Activated CD4-positive, alpha-beta memory T cell treated with anti-CD3 and anti-CD28 coated beads for 36 hours (primary cell): ENCODE measurements around the gene IL10RA. TPM values are rescaled to one million over a fixed set of nuclear protein-coding genes. Genes with fewer than 3 reads are reported as not detected.

Experiments
- CTCF ChIA-PET: fragments of 350-600 bp; sonication (Branson Sonifier 250); formaldehyde crosslinking; loops from one replicate; lab custom pipeline; 2021; ENCODE audit warnings: antibody characterized with exemption, inconsistent platforms; lab: Charles Lee
- POLR2A ChIA-PET: fragments of 350-600 bp; sonication (Branson Sonifier 250); formaldehyde crosslinking; loops from one replicate; lab custom pipeline; 2021; ENCODE audit warnings: antibody characterized with exemption; lab: Charles Lee
- DNase-seq: peaks from one replicate; pipeline ENCODE4 v3.0.0-alpha.2; 2020
- H3K27ac Mint-ChIP-seq: one replicate; pipeline ENCODE4 v1.8.0; 2021; ENCODE audit warnings: mixed read lengths
- H3K27me3 Mint-ChIP-seq: one replicate; pipeline ENCODE4 v1.8.0; 2021; ENCODE audit warnings: mixed read lengths
- H3K36me3 Mint-ChIP-seq: one replicate; pipeline ENCODE4 v1.8.0; 2021; ENCODE audit warnings: mixed read lengths
- H3K4me1 Mint-ChIP-seq: one replicate; pipeline ENCODE4 v1.8.0; 2021; ENCODE audit warnings: low read depth, mixed read lengths
- H3K4me3 Mint-ChIP-seq: one replicate; pipeline ENCODE4 v1.8.0; 2021; ENCODE audit warnings: mild to moderate bottlenecking, mixed read lengths
- H3K9me3 Mint-ChIP-seq: one replicate; pipeline ENCODE4 v1.8.0; 2021; ENCODE audit warnings: mixed read lengths
- intact Hi-C: fragments of 100-400 bp; cut with micrococcal nuclease; formaldehyde crosslinking; loops from one replicate; pipeline ENCODE4 v1.15.1; 2023
- total RNA-seq, 2 experiments: library from RNA; stranded (reverse); gene quantifications; one replicate each; pipeline ENCODE4 v1.2.3, GENCODE V29; 2021

The IL10RA gene
- total RNA-seq, 2 experiments from 2014 or later = 114 to 117 TPM

- H3K4me1 Mint-ChIP-seq = peaks cover 90% of the 10 kb centered on the region
- CTCF ChIA-PET = no interaction called here
- H3K9me3 Mint-ChIP-seq = peaks cover 7% of the 10 kb centered on the region
- POLR2A ChIA-PET = no interaction called here
- H3K4me3 Mint-ChIP-seq = peak overlapping the region; percentile 21
- H3K27ac Mint-ChIP-seq = peak overlapping the region; percentile 55
- H3K27me3 Mint-ChIP-seq = no peaks in the 10 kb centered on the region
- intact Hi-C loops = no loop called here
- H3K36me3 Mint-ChIP-seq = peaks cover 98% of the 10 kb centered on the region
- no peak for DNase-seq
These were observed 6.4 kb downstream of the IL10RA start for GRCh38 chr11:117992620-117993019.

- no peak overlapping the region for H3K4me3 Mint-ChIP-seq
- no peaks in the 10 kb centered on the region for H3K27me3 Mint-ChIP-seq
- intact Hi-C loops = no loop called here
- ChIA-PET CTCF (interaction anchor here (0.9 to 2.7 kb wide), 3 partner anchors 8 to 59 kb away, joined by 6 to 9 read pairs (median 9); partner anchors contain the start of gene IL10RA), POLR2A (interaction anchor here (0.9 to 12.0 kb wide), 4 partner anchors 6 to 43 kb away, joined by 3 to 265 read pairs (median 6); partner anchors contain the start of gene IL10RA)
- peaks cover 97% of the 10 kb centered on the region for H3K4me1 Mint-ChIP-seq
- H3K9me3 Mint-ChIP-seq = peaks cover 8% of the 10 kb centered on the region
- peak overlapping the region; percentile 35 for H3K27ac Mint-ChIP-seq
- peaks cover 97% of the 10 kb centered on the region for H3K36me3 Mint-ChIP-seq
- no peak for DNase-seq
These were observed 8.0 kb downstream of the IL10RA start for GRCh38 chr11:117993988-117994745.

- no peak for DNase-seq
- ChIA-PET POLR2A (interaction anchor here (0.9 to 12.0 kb wide), 4 partner anchors 8 to 50 kb away, joined by 3 to 265 read pairs (median 3); partner anchors contain the start of gene IL10RA), CTCF (interaction anchor here (1.6 to 2.7 kb wide), 3 partner anchors 10 to 48 kb away, joined by 6 to 9 read pairs (median 9); partner anchors contain the start of gene IL10RA)
- Mint-ChIP-seq H3K27me3 (no peaks in the 10 kb centered on the region), H3K27ac (peak overlapping the region; percentile 66), H3K36me3 (peaks cover 97% of the 10 kb centered on the region), H3K4me1 (peaks cover 97% of the 10 kb centered on the region), H3K4me3 (no peak overlapping the region), H3K9me3 (peaks cover 8% of the 10 kb centered on the region)
- intact Hi-C loops = no loop called here
These were observed 9.3 kb downstream of the IL10RA start for GRCh38 chr11:117995472-117995871.

- H3K27me3 Mint-ChIP-seq = no peaks in the 10 kb centered on the region
- CTCF ChIA-PET = interaction anchor here (0.8 to 7.4 kb wide), 6 partner anchors 8 to 56 kb away, joined by 3 to 79 read pairs (median 8); no protein-coding TSS in a partner anchor
- no peak for DNase-seq
- no peak overlapping the region for H3K4me3 Mint-ChIP-seq
- H3K36me3 Mint-ChIP-seq = peaks cover 94% of the 10 kb centered on the region
- intact Hi-C loops = no loop called here
- peaks cover 8% of the 10 kb centered on the region for H3K9me3 Mint-ChIP-seq
- H3K4me1 Mint-ChIP-seq = peaks cover 98% of the 10 kb centered on the region
- POLR2A ChIA-PET = interaction anchor here (0.9 to 12.0 kb wide), 5 partner anchors 8 to 56 kb away, joined by 3 to 265 read pairs (median 3); partner anchors contain the start of gene IL10RA
- H3K27ac Mint-ChIP-seq = peak overlapping the region; percentile 90
These were observed 9.9 kb downstream of the IL10RA start for GRCh38 chr11:117996058-117996457.

- Mint-ChIP-seq H3K27ac (peak overlapping the region; percentile 90), H3K9me3 (peaks cover 8% of the 10 kb centered on the region), H3K36me3 (peaks cover 86% of the 10 kb centered on the region), H3K4me3 (no peak overlapping the region), H3K4me1 (peaks cover 100% of the 10 kb centered on the region), H3K27me3 (no peaks in the 10 kb centered on the region)
- POLR2A ChIA-PET = interaction anchor here (0.6 to 12.0 kb wide), 9 partner anchors 10 to 232 kb away, joined by 3 to 265 read pairs (median 5); partner anchors contain the start of gene IL10RA
- intact Hi-C loops = no loop called here
- DNase-seq = no peak
- CTCF ChIA-PET = interaction anchor here (1.0 to 7.4 kb wide), 5 partner anchors 9 to 55 kb away, joined by 3 to 79 read pairs (median 9); no protein-coding TSS in a partner anchor
These were observed 11.2 kb downstream of the IL10RA start for GRCh38 chr11:117997406-117997805.

GRCh38 chr11:117997823-117998579 is 11.8 kb downstream of the IL10RA start:
- Mint-ChIP-seq H3K4me1 (peaks cover 100% of the 10 kb centered on the region), H3K9me3 (peaks cover 8% of the 10 kb centered on the region), H3K27me3 (no peaks in the 10 kb centered on the region), H3K27ac (peak overlapping the region; percentile 90), H3K4me3 (no peak overlapping the region), H3K36me3 (peaks cover 80% of the 10 kb centered on the region)
- intact Hi-C loops = loop anchor here (1.0 kb wide), 1 partner anchor 11 kb away; no protein-coding TSS in a partner anchor
- POLR2A ChIA-PET = interaction anchor here (0.6 to 12.0 kb wide), 6 partner anchors 10 to 232 kb away, joined by 3 to 265 read pairs (median 10); partner anchors contain the start of gene IL10RA
- CTCF ChIA-PET = interaction anchor here (0.9 to 7.4 kb wide), 5 partner anchors 10 to 190 kb away, joined by 3 to 79 read pairs (median 14); no protein-coding TSS in a partner anchor
- DNase-seq = peak; percentile 65

- intact Hi-C loops = loop anchor here (1.0 kb wide), 1 partner anchor 12 kb away; no protein-coding TSS in a partner anchor
- H3K27ac Mint-ChIP-seq = peak overlapping the region; percentile 90
- peaks cover 100% of the 10 kb centered on the region for H3K4me1 Mint-ChIP-seq
- no peak overlapping the region for H3K4me3 Mint-ChIP-seq
- no peaks in the 10 kb centered on the region for H3K27me3 Mint-ChIP-seq
- peaks cover 12% of the 10 kb centered on the region for H3K9me3 Mint-ChIP-seq
- peaks cover 78% of the 10 kb centered on the region for H3K36me3 Mint-ChIP-seq
- POLR2A ChIA-PET = interaction anchor here (2.8 to 12.0 kb wide), 3 partner anchors 11 to 53 kb away, joined by 13 to 265 read pairs (median 17); partner anchors contain the start of gene IL10RA
- CTCF ChIA-PET = interaction anchor here (0.7 to 7.4 kb wide), 7 partner anchors 11 to 191 kb away, joined by 3 to 79 read pairs (median 9); no protein-coding TSS in a partner anchor
- no peak for DNase-seq
These were observed 12.6 kb downstream of the IL10RA start for GRCh38 chr11:117998664-117999353.

GRCh38 chr11:117999354-117999993 is 13.3 kb downstream of the IL10RA start:
- Mint-ChIP-seq H3K4me3 (no peak overlapping the region), H3K27me3 (no peaks in the 10 kb centered on the region), H3K27ac (peak overlapping the region; percentile 99), H3K9me3 (peaks cover 16% of the 10 kb centered on the region), H3K4me1 (peaks cover 100% of the 10 kb centered on the region), H3K36me3 (peaks cover 77% of the 10 kb centered on the region)
- intact Hi-C loops = no loop called here
- DNase-seq = no peak
- ChIA-PET POLR2A (interaction anchor here (2.8 to 12.0 kb wide), 4 partner anchors 12 to 52 kb away, joined by 13 to 265 read pairs (median 47); partner anchors contain the start of gene IL10RA), CTCF (interaction anchor here (0.7 to 7.4 kb wide), 5 partner anchors 11 to 177 kb away, joined by 3 to 79 read pairs (median 36); partner anchors contain the start of gene IL10RA)

GRCh38 chr11:118000067-118000849 is 14.1 kb downstream of the IL10RA start:
- Mint-ChIP-seq H3K36me3 (peaks cover 69% of the 10 kb centered on the region), H3K27ac (peak overlapping the region; percentile 99), H3K27me3 (no peaks in the 10 kb centered on the region), H3K4me1 (peaks cover 100% of the 10 kb centered on the region), H3K4me3 (no peak overlapping the region), H3K9me3 (peaks cover 16% of the 10 kb centered on the region)
- intact Hi-C loops = loop anchor here (5.0 to 10.0 kb wide), 4 partner anchors 217 to 543 kb away; partner anchors contain the start of gene KMT2A
- POLR2A ChIA-PET = interaction anchor here (1.5 to 12.0 kb wide), 8 partner anchors 12 to 52 kb away, joined by 6 to 265 read pairs (median 16); partner anchors contain the start of gene IL10RA
- CTCF ChIA-PET = interaction anchor here (1.1 to 7.4 kb wide), 7 partner anchors 9 to 183 kb away, joined by 3 to 79 read pairs (median 7); partner anchors contain the start of gene IL10RA
- DNase-seq = no peak
